ENCODE data around the gene TMEM234. TPM values are rescaled to one million over a fixed set of nuclear protein-coding genes. Genes with fewer than 3 reads are reported as not detected.
"Not testable (repeated sequence)": the region's sequence is repeated elsewhere in the genome, so short reads cannot be mapped to it uniquely, and the experiment has no call there.

The TMEM234 gene
- 10 to 100 TPM in 4 of 10 donors, 1 to 10 TPM in 6; 8.0 to 16.0 (median 9.1) TPM for polyA plus RNA-seq (ENCODE audit: insufficient read length in 10 of 10)
- long read RNA-seq, donor 1, partial matches to known transcripts = 0 of 1 reads
- long read RNA-seq, donor 1, other reads (novel, unspliced or antisense) = 0 of 1 reads
- long read RNA-seq, donor 2, partial matches to known transcripts = 93 of 127 reads
- long read RNA-seq, donor 2, other reads (novel, unspliced or antisense) = 33 of 127 reads
- long read RNA-seq, donor 3 = 0 reads
- long read RNA-seq, donor 4, partial matches to known transcripts = 0 of 1 reads
- long read RNA-seq, donor 4, other reads (novel, unspliced or antisense) = 0 of 1 reads
- long read RNA-seq, donor 5, partial matches to known transcripts = 106 of 163 reads
- long read RNA-seq, donor 5, other reads (novel, unspliced or antisense) = 56 of 163 reads
- long read RNA-seq, donor 6, partial matches to known transcripts = 0 of 2 reads
- long read RNA-seq, donor 6, other reads (novel, unspliced or antisense) = 0 of 2 reads
- long read RNA-seq, donor 7, partial matches to known transcripts = 0 of 1 reads
- long read RNA-seq, donor 7, other reads (novel, unspliced or antisense) = 0 of 1 reads
- long read RNA-seq, donor 8, partial matches to known transcripts = 38 of 62 reads
- long read RNA-seq, donor 8, other reads (novel, unspliced or antisense) = 22 of 62 reads
- long read RNA-seq, donor 9 = 0 reads

- peak; percentile 92 to 97 (median 96) for DNase-seq
These were observed at the start of gene TMEM234, which contains the start of gene EIF3I for GRCh38 chr1:32221980-32222755. TSS of gene TMEM234 (minus strand) at chr1:32222353. CDS start at chr1:32222322, 31 bp downstream. TSS of gene EIF3I (plus strand) at chr1:32222407. CDS start at chr1:32222442, 35 bp downstream.

- no peak for DNase-seq
These were observed 47.6 kb upstream of the TMEM234 start for GRCh38 chr1:32269744-32270143.

GRCh38 chr1:32266921-32267591 lies 44.9 kb upstream of the TMEM234 start:
- DNase-seq = no peak

GRCh38 chr1:32265846-32266245 lies 43.7 kb upstream of the TMEM234 start:
- DNase-seq = no peak

- no peak for DNase-seq
These were observed 41.6 kb upstream of the TMEM234 start for GRCh38 chr1:32263744-32264143.

GRCh38 chr1:32263236-32263593 lies 41.1 kb upstream of the TMEM234 start:
- not testable (repeated sequence) for DNase-seq

GRCh38 chr1:32257227-32257508 lies 35.0 kb upstream of the TMEM234 start:
- no peak for DNase-seq

GRCh38 chr1:32256473-32257226 lies 34.5 kb upstream of the TMEM234 start:
- no peak for DNase-seq

- DNase-seq = no peak
These were observed 33.2 kb upstream of the TMEM234 start for GRCh38 chr1:32255072-32256071.

GRCh38 chr1:32250893-32251716 lies 29.0 kb upstream of the TMEM234 start, which contains the start of gene LCK:
TSS of gene LCK (plus strand) at chr1:32251265. CDS start at chr1:32274330, 23,065 bp downstream.
- DNase-seq = no peak

GRCh38 chr1:32249831-32250525 lies 27.8 kb upstream of the TMEM234 start:
- peak in 1 of 3 donors; percentile 52 for DNase-seq

- DNase-seq = peak in 2 of 3 donors; percentile 65 to 77
These were observed 26.1 kb upstream of the TMEM234 start for GRCh38 chr1:32247983-32248889.

GRCh38 chr1:32247452-32247851 lies 25.3 kb upstream of the TMEM234 start:
- peak in 1 of 3 donors; percentile 15 for DNase-seq

- DNase-seq = peak in 2 of 3 donors; percentile 42 to 53
These were observed 24.7 kb upstream of the TMEM234 start, which contains the start of gene FAM167B for GRCh38 chr1:32246888-32247273. TSS of gene FAM167B (plus strand) at chr1:32247222. CDS start at chr1:32247422, 200 bp downstream.

- DNase-seq = peak in 2 of 3 donors; percentile 67 to 84
These were observed 20.2 kb upstream of the TMEM234 start for GRCh38 chr1:32242341-32242851.

- peak; percentile 41 to 89 (median 74) for DNase-seq
These were observed 19.0 kb upstream of the TMEM234 start for GRCh38 chr1:32241001-32241763.

All from muscle of back (tissue), 13 donors.